HG03460 (cell line): Measurements from ENCODE around the gene DPEP3.
A peak's percentile ranks its signal among the peaks of the same experiment; 100 is the strongest.
"Not testable (repeated sequence)": the region's sequence is repeated elsewhere in the genome, so short reads cannot be mapped to it uniquely, and the experiment has no call there.

Experiments used
- ATAC-seq: cut with Tn5 transposase; IDR thresholded peaks from one replicate; pipeline ENCODE4 v1.9.1; 2021; ENCODE audit not compliant: unreplicated experiment

DPEP3 gene

GRCh38 chr16:67979955-67980678 lies at the start of gene DPEP3:
Gene DPEP3 (minus strand): TSS chr16:67980499. CDS start chr16:67980380, 119 bp downstream.
- no peak for ATAC-seq

- ATAC-seq = no peak
Observed at GRCh38 chr16:68028996-68029395, 48.7 kb upstream of the DPEP3 start.

GRCh38 chr16:68022728-68023537 lies 42.6 kb upstream of the DPEP3 start, which contains the start of the genes DDX28 and DUS2:
Gene DDX28 (minus strand): TSS chr16:68023232. CDS start chr16:68023202, 30 bp downstream.
Gene DUS2 (plus strand): TSS chr16:68023284. CDS start chr16:68038024, 14,740 bp downstream.
- peak; percentile 75 for ATAC-seq

- peak; percentile 23 for ATAC-seq
Observed at GRCh38 chr16:68022278-68022727, 42.0 kb upstream of the DPEP3 start.

- no peak for ATAC-seq
Observed at GRCh38 chr16:68021490-68021889, 41.2 kb upstream of the DPEP3 start.

GRCh38 chr16:68019167-68019680 lies 38.9 kb upstream of the DPEP3 start:
- ATAC-seq = no peak

- no peak for ATAC-seq
Observed at GRCh38 chr16:68015681-68016080, 35.4 kb upstream of the DPEP3 start, which contains the start of gene DPEP2NB. Gene DPEP2NB (minus strand): TSS chr16:68015911. CDS start chr16:68015770, 141 bp downstream.

GRCh38 chr16:68013440-68013839 lies 33.1 kb upstream of the DPEP3 start:
- ATAC-seq = no peak

GRCh38 chr16:68009872-68010271 lies 29.6 kb upstream of the DPEP3 start:
- ATAC-seq = not testable (repeated sequence)

- ATAC-seq = no peak
Observed at GRCh38 chr16:68009157-68009735, 28.9 kb upstream of the DPEP3 start.

GRCh38 chr16:68005786-68006286 lies 25.5 kb upstream of the DPEP3 start:
- no peak for ATAC-seq

- ATAC-seq = no peak
Observed at GRCh38 chr16:68005211-68005610, 24.9 kb upstream of the DPEP3 start.

- no peak for ATAC-seq
Observed at GRCh38 chr16:68003031-68003430, 22.7 kb upstream of the DPEP3 start.

GRCh38 chr16:68000450-68000849 lies 20.2 kb upstream of the DPEP3 start:
- ATAC-seq = no peak

GRCh38 chr16:67999985-68000384 lies 19.7 kb upstream of the DPEP3 start:
- ATAC-seq = no peak

GRCh38 chr16:67998779-67999688 lies 18.7 kb upstream of the DPEP3 start, which contains the start of gene DPEP2:
Gene DPEP2 (minus strand): TSS chr16:67999484. CDS start chr16:67993212, 6,272 bp downstream.
- not testable (repeated sequence) for ATAC-seq

GRCh38 chr16:67998231-67998778 lies 18.0 kb upstream of the DPEP3 start:
- not testable (repeated sequence) for ATAC-seq

GRCh38 chr16:67996666-67997065 lies 16.4 kb upstream of the DPEP3 start:
- ATAC-seq = no peak

- ATAC-seq = no peak
Observed at GRCh38 chr16:67995423-67995822, 15.1 kb upstream of the DPEP3 start.
